GM10248 (cell line): ENCODE data around the gene CNTLN.
A peak's percentile ranks its signal among the peaks of the same experiment; 100 is the strongest.

Experiments
- CTCF ChIA-PET: fragments of 300-600 bp; sonication (Branson Sonifier 250); formaldehyde crosslinking; extraction: SDS; loops from one replicate; lab custom pipeline; 2021; ENCODE audit warnings: antibody characterized with exemption; lab: Yijun Ruan, JAX
- POLR2A ChIA-PET: fragments of 350-650 bp; sonication (Branson Sonifier 250); formaldehyde crosslinking; extraction: SDS; loops from one replicate; lab custom pipeline; 2020; ENCODE audit warnings: antibody characterized with exemption; lab: Yijun Ruan, JAX
- DNase-seq: peaks from one replicate; pipeline ENCODE4 v3.0.0; 2012; ENCODE audit errors: extremely low spot score
- TF ChIP-seq, protein P1 (sequence below): IDR thresholded peaks from 2 replicates; pipeline ENCODE4 v1.5.1; 2012; ENCODE audit warnings: mild to moderate bottlenecking, low read depth; ENCODE audit errors: extremely low read depth, missing control alignments, control extremely low read depth

Gene CNTLN

DNA sequence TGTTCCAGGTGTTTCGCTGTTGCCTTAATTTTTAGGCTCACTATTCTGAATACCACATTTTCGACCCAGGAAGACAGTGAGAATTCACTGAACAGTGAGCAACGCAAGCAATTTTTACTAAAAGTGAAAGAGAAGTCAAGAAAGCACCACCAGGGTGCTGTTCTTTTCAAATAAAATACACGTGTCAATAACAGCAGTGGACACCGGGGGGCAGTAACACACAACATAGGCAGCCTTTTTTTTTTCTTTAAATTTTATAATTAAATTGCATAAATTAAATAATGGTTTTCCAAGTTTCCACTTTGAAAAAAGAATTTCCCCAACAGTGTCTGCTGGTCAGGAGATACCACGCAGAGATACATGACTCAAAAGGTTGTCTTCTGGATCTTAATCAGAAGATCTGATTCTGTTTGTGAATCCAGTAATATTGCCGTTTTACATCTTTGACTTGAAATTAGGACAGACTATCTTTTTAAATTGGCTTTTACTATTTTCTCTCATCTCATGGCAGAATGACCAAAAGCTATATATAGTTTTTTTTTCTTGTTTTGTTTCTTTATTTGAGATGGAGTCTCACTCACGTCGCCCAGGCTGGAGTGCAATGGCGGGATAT is 396.9 kb downstream of the CNTLN start:
- peak; percentile 54 for DNase-seq
- TF ChIP-seq, protein P1, sequence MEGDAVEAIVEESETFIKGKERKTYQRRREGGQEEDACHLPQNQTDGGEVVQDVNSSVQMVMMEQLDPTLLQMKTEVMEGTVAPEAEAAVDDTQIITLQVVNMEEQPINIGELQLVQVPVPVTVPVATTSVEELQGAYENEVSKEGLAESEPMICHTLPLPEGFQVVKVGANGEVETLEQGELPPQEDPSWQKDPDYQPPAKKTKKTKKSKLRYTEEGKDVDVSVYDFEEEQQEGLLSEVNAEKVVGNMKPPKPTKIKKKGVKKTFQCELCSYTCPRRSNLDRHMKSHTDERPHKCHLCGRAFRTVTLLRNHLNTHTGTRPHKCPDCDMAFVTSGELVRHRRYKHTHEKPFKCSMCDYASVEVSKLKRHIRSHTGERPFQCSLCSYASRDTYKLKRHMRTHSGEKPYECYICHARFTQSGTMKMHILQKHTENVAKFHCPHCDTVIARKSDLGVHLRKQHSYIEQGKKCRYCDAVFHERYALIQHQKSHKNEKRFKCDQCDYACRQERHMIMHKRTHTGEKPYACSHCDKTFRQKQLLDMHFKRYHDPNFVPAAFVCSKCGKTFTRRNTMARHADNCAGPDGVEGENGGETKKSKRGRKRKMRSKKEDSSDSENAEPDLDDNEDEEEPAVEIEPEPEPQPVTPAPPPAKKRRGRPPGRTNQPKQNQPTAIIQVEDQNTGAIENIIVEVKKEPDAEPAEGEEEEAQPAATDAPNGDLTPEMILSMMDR = peak; percentile 47
- CTCF ChIA-PET = interaction anchor here (0.9 to 3.1 kb wide), 7 partner anchors 11 to 1925 kb away, joined by 3 to 24 read pairs (median 4); no protein-coding TSS in a partner anchor
- POLR2A ChIA-PET = no interaction called here

GRCh38 chr9:17532461-17532860 is 397.6 kb downstream of the CNTLN start:
- TF ChIP-seq, protein P1 = no peak
- DNase-seq = no peak
- ChIA-PET POLR2A (no interaction called here), CTCF (interaction anchor here (0.9 to 3.1 kb wide), 10 partner anchors 9 to 1925 kb away, joined by 3 to 24 read pairs (median 4); no protein-coding TSS in a partner anchor)

- CTCF ChIA-PET = interaction anchor here (1.1 to 1.2 kb wide), 2 partner anchors 10 to 1922 kb away, joined by 3 read pairs; no protein-coding TSS in a partner anchor
- DNase-seq = no peak
- TF ChIP-seq, protein P1 = no peak
- POLR2A ChIA-PET = no interaction called here
Measured at GRCh38 chr9:17535176-17535575, 400.3 kb downstream of the CNTLN start.

DNA sequence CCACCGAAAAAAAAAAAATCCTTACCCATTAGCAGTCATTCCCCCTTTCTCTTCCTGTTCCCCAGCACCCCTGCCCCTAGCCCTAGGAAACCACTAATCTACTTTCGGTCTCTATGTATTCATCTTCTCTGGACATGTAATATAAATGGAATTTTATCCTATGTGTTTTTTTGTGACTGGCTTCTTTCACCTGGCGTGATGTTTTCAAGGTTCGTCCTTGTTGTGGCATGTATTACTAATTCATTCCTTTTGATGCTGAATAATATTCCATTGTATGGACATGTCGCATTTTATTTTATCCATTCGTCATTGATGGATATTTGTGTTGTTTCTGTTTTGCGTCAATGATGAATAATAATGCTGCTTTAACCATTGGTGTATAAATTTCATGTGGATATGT is 401.2 kb downstream of the CNTLN start:
- POLR2A ChIA-PET = no interaction called here
- no peak for DNase-seq
- CTCF ChIA-PET = interaction anchor here (1.1 kb wide), 1 partner anchor 1921 kb away, joined by 3 read pairs; no protein-coding TSS in a partner anchor

GRCh38 chr9:17551023-17551422 is 416.2 kb downstream of the CNTLN start:
- ChIA-PET POLR2A (no interaction called here), CTCF (no interaction called here)
- TF ChIP-seq, protein P1 = no peak
- DNase-seq = no peak

More for the DNA sequence above, 401.2 kb downstream of the CNTLN start:
- TF ChIP-seq, protein P1 = no peak
